ENCODE measurements around the gene RPL32. TPM values are rescaled to one million over a fixed set of nuclear protein-coding genes. Genes with fewer than 3 reads are reported as not detected.

Gene RPL32
- total RNA-seq, 1 experiment from 2014 or later: 611 TPM

Other genes with a start within 250 kb of the RPL32 start
- gene RAF1, start 177.4 kb downstream of the RPL32 start, total RNA-seq (2014; rRNA removed; shearing (Covaris generic)): 56.3 and 59.0 TPM in 2 replicates
- not detected in 2 replicates for gene TMEM40, start 82.3 kb downstream of the RPL32 start, total RNA-seq (2014; rRNA removed; shearing (Covaris generic))
- gene CAND2, start 44.9 kb downstream of the RPL32 start, total RNA-seq (2014; rRNA removed; shearing (Covaris generic)): 1.4 and 3.7 TPM in 2 replicates
- 4.9 and 5.0 TPM in 2 replicates for gene IQSEC1, start 231.9 kb upstream of the RPL32 start, total RNA-seq (2014; rRNA removed; shearing (Covaris generic))

Measured in Daoy (cell line).